ENCODE data around the gene MDP1.

GRCh38 chr14:24232121-24232644 lies 16.3 kb upstream of the MDP1 start, which contains the start of gene NEDD8:
- no peak for TF ChIP-seq CTCF (IDR thresholded peaks at IDR 0.05; ENCODE audit: control extremely low read depth in 1 of 3, insufficient read depth in 1 of 3, low read depth in 1 of 3, low read length in 3 of 3)
- TF ChIP-seq EZH2 (IDR thresholded peaks at IDR 0.05; ENCODE audit: low read depth, low read length, severe bottlenecking) = no peak
- no peak for TF ChIP-seq E2F6 (IDR thresholded peaks at IDR 0.05)
- no peak for TF ChIP-seq USF2 (IDR thresholded peaks at IDR 0.05; ENCODE audit: low read length)

Measured in H1 (cell line).